H7 (cell line): ENCODE measurements around the gene ATN1. TPM values are rescaled to one million over a fixed set of nuclear protein-coding genes. Genes with fewer than 3 reads are reported as not detected.
A peak's percentile ranks its signal among the peaks of the same experiment; 100 is the strongest.

Experiments
- DNase-seq: peaks from one replicate; pipeline ENCODE4 v3.0.0; 2012
- H3K27me3 ChIP-seq: 2 replicates; pipeline ENCODE4 v1.6.0; 2011; ENCODE audit warnings: mild to moderate bottlenecking, low read length; ENCODE audit not compliant: control insufficient read depth, insufficient read depth
- H3K36me3 ChIP-seq: replicated peaks from 2 replicates; pipeline ENCODE4 v1.5.1; 2011; ENCODE audit warnings: low read length; ENCODE audit not compliant: control insufficient read depth, insufficient read depth
- H3K4me3 ChIP-seq: 2 replicates; pipeline ENCODE4 v1.5.1; 2011; ENCODE audit warnings: low read depth, mild to moderate bottlenecking, control low read depth, low read length, moderate library complexity; ENCODE audit not compliant: insufficient read depth
- total RNA-seq: library from RNA; depleted of rRNA; stranded (reverse); fragments of >200 nt; shearing (Covaris generic); gene quantifications from 2 replicates; pipeline ENCODE4 v1.2.3, GENCODE V29; 2014

The ATN1 gene
- total RNA-seq, 1 experiment from 2014 or later: 11.4 TPM

DNA sequence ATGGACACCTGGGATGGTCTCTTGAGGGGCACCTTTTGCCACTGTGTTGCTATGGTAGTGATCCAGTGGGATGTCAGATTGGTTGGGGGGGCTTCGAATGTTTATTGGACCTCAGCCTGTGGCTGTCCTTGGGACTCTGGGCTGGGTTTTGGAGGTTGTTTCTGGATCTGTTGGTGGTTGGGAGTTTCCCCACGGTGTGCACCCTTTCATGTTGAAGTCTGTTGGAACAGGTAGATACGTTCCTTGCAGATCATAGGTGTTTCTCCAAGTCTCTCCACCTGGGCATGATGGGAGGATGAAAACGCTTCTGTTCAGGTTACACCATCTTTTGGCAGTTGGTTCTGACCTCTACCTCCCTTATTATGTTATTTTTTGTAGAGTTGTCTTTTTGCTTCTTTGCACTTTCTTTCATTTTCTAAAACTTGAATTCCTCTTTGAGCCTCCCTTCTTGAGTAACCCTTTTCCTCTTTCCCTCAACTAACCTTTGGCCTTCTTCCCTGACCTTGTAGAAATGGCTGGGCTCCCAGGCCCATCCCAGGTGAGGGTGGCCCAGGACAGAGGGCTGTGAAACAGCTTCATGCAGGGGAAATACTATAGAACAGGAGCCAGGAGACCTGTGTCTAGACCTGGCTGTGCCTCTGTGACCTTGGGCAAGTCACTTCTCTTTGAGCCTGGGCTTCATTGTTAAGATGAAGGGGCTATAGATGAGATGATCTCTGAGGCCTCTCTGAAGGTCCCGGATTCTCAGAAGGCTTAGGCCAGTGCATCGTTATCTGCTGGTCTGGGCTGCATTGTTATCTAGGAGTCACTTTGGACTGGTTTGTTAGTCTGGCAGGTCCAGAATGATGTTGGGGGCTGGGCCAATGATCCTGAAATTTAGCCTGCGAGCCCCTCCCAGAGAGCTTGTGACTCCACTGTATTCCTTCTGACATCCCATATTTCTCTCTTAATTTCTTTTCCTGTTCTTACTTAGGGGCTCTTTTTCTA, 2.0 kb downstream of the ATN1 start:
- DNase-seq: peak; percentile 27
- no peaks in the 10 kb centered on the region for H3K27me3 ChIP-seq
- peaks cover 9% of the 10 kb centered on the region for H3K36me3 ChIP-seq
- peak overlapping the region; percentile 78 for H3K4me3 ChIP-seq

GRCh38 chr12:6932766-6933165, 5.0 kb downstream of the ATN1 start:
- Histone ChIP-seq H3K36me3 (peaks cover 13% of the 10 kb centered on the region), H3K4me3 (no peak overlapping the region), H3K27me3 (no peaks in the 10 kb centered on the region)
- DNase-seq: no peak

- Histone ChIP-seq H3K36me3 (peaks cover 14% of the 10 kb centered on the region), H3K4me3 (no peak overlapping the region), H3K27me3 (no peaks in the 10 kb centered on the region)
- DNase-seq: no peak
Observed at GRCh38 chr12:6934110-6934509, 6.4 kb downstream of the ATN1 start.

GRCh38 chr12:6935371-6936193, 7.8 kb downstream of the ATN1 start:
- no peak for DNase-seq
- Histone ChIP-seq H3K36me3 (peaks cover 15% of the 10 kb centered on the region), H3K27me3 (no peaks in the 10 kb centered on the region), H3K4me3 (no peak overlapping the region)

DNA sequence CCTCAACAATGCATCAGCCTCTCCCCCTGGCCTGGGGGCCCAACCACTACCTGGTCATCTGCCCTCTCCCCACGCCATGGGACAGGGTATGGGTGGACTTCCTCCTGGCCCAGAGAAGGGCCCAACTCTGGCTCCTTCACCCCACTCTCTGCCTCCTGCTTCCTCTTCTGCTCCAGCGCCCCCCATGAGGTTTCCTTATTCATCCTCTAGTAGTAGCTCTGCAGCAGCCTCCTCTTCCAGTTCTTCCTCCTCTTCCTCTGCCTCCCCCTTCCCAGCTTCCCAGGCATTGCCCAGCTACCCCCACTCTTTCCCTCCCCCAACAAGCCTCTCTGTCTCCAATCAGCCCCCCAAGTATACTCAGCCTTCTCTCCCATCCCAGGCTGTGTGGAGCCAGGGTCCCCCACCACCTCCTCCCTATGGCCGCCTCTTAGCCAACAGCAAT, 8.5 kb downstream of the ATN1 start:
- no peak overlapping the region for H3K4me3 ChIP-seq
- DNase-seq: no peak

GRCh38 chr12:6936636-6937480, 9.1 kb downstream of the ATN1 start:
- Histone ChIP-seq H3K27me3 (no peaks in the 10 kb centered on the region), H3K36me3 (peaks cover 21% of the 10 kb centered on the region), H3K4me3 (peak overlapping the region; percentile 79)
- DNase-seq: peak; percentile 87

More for the DNA sequence above, 8.5 kb downstream of the ATN1 start:
- H3K36me3 ChIP-seq: peaks cover 19% of the 10 kb centered on the region
- no peaks in the 10 kb centered on the region for H3K27me3 ChIP-seq

- peak overlapping the region; percentile 79 for H3K4me3 ChIP-seq
- H3K27me3 ChIP-seq: no peaks in the 10 kb centered on the region
- peaks cover 21% of the 10 kb centered on the region for H3K36me3 ChIP-seq
- DNase-seq: peak; percentile 94
Observed at GRCh38 chr12:6937481-6938352, 10.0 kb downstream of the ATN1 start.

DNA sequence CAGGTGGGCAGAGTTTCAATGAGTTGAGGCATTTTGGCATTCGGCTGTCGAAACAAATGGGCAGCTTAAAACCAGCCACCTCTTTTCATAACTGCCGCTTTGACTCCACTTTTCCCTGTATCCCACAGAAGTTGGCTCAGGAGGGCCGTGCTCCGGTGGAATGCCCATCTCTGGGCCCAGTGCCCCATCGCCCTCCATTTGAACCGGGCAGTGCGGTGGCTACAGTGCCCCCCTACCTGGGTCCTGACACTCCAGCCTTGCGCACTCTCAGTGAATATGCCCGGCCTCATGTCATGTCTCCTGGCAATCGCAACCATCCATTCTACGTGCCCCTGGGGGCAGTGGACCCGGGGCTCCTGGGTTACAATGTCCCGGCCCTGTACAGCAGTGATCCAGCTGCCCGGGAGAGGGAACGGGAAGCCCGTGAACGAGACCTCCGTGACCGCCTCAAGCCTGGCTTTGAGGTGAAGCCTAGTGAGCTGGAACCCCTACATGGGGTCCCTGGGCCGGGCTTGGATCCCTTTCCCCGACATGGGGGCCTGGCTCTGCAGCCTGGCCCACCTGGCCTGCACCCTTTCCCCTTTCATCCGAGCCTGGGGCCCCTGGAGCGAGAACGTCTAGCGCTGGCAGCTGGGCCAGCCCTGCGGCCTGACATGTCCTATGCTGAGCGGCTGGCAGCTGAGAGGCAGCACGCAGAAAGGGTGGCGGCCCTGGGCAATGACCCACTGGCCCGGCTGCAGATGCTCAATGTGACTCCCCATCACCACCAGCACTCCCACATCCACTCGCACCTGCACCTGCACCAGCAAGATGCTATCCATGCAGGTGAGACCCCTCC, 10.8 kb downstream of the ATN1 start:
- Histone ChIP-seq H3K27me3 (no peaks in the 10 kb centered on the region), H3K4me3 (peak overlapping the region; percentile 79), H3K36me3 (peaks cover 19% of the 10 kb centered on the region)
- no peak for DNase-seq

DNA sequence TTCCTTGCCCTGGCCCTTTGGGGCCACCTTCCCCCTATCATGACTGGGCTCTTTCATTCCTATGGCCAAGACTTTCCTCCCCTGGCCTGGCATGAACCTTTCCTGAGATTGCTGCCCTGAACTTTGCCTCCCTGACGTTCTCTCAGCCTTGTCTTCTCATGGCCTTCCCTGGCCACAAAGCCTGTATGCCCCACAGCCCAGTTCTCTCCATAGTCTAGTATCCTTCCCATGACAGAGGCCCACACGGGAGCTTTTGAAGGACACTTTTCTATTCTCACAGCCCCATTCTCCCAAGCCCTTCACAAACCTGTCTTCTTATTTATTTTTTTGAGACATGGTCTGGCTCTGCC, 11.4 kb downstream of the ATN1 start:
- Histone ChIP-seq H3K4me3 (no peak overlapping the region), H3K27me3 (no peaks in the 10 kb centered on the region), H3K36me3 (peaks cover 16% of the 10 kb centered on the region)
- no peak for DNase-seq

GRCh38 chr12:6941267-6941666, 13.5 kb downstream of the ATN1 start:
- peaks cover 9% of the 10 kb centered on the region for H3K36me3 ChIP-seq
- no peak for DNase-seq
- no peak overlapping the region for H3K4me3 ChIP-seq
- H3K27me3 ChIP-seq: no peaks in the 10 kb centered on the region

DNA sequence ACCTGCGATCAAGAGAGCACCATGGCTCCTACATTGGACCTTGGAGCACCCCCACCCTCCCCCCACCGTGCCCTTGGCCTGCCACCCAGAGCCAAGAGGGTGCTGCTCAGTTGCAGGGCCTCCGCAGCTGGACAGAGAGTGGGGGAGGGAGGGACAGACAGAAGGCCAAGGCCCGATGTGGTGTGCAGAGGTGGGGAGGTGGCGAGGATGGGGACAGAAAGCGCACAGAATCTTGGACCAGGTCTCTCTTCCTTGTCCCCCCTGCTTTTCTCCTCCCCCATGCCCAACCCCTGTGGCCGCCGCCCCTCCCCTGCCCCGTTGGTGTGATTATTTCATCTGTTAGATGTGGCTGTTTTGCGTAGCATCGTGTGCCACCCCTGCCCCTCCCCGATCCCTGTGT, 14.0 kb downstream of the ATN1 start:
- DNase-seq: peak; percentile 42
- no peak overlapping the region for H3K4me3 ChIP-seq
- no peaks in the 10 kb centered on the region for H3K27me3 ChIP-seq
- H3K36me3 ChIP-seq: peaks cover 9% of the 10 kb centered on the region

- DNase-seq: peak; percentile 50
- Histone ChIP-seq H3K4me3 (no peak overlapping the region), H3K27me3 (no peaks in the 10 kb centered on the region), H3K36me3 (peaks cover 9% of the 10 kb centered on the region)
Observed at GRCh38 chr12:6942331-6942665, 14.5 kb downstream of the ATN1 start.

- Histone ChIP-seq H3K36me3 (peaks cover 9% of the 10 kb centered on the region), H3K27me3 (no peaks in the 10 kb centered on the region), H3K4me3 (no peak overlapping the region)
- DNase-seq: peak; percentile 97
Observed at GRCh38 chr12:6943389-6943721, 15.6 kb downstream of the ATN1 start.
